ENCODE data around the gene NR6A1. TPM values are rescaled to one million over a fixed set of nuclear protein-coding genes. Genes with fewer than 3 reads are reported as not detected.

Gene NR6A1
- polyA plus RNA-seq, 2 of the 4 experiments (the other 2 are of a cell fraction), result 1.7 to 3.3 TPM

DNA sequence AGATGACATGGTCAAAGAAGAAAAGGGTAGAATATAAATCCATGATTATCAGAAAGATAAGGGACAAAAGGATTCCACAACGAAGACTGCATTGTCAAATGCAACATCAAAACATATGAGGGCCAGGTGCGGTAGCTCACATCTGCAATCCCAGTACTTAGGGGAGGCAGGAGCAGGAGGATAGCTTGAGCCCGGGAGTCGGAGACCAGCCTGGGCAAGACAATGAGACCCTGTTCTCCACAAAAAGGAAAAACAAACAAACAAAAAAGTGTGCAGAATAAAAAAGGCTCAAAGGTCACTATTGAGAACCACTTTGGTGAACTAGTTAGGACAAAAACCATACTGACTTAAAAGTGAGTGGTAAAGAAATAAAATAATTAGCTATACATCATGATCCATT, 203.7 kb downstream of the NR6A1 start:
- FAIRE-seq (no peak), DNase-seq (ENCODE audit: low read depth in 1 of 2, low spot score in 1 of 2) (no peak), ATAC-seq (no peak)
- Histone ChIP-seq H3K27ac (no peak overlapping the region), H3K4me2 (no peak overlapping the region), H3K4me1 (peaks cover 13% of the 10 kb centered on the region; the same call in 2 of the 3 replicates), H3K9me3 (no peaks in the 10 kb centered on the region), H3K4me3 (no peak overlapping the region)
- WGBS (ENCODE audit: missing lambda C conversion rate), result 88% methylated on average over 4 of the region's 4 CpGs
- ChIA-PET POLR2A (interaction anchor here (0.7 kb wide), 1 partner anchor 15 kb away, joined by 7 read pairs; no protein-coding TSS in a partner anchor), CTCF (interaction anchor here (0.6 to 7.6 kb wide), 7 partner anchors 8 to 672 kb away, joined by 3 to 59 read pairs (median 3); no protein-coding TSS in a partner anchor)
- TF ChIP-seq HOXB13 (CRISPR knock-in tag; IDR thresholded peaks at IDR 0.05; ENCODE audit: low read depth), result no peak

DNA sequence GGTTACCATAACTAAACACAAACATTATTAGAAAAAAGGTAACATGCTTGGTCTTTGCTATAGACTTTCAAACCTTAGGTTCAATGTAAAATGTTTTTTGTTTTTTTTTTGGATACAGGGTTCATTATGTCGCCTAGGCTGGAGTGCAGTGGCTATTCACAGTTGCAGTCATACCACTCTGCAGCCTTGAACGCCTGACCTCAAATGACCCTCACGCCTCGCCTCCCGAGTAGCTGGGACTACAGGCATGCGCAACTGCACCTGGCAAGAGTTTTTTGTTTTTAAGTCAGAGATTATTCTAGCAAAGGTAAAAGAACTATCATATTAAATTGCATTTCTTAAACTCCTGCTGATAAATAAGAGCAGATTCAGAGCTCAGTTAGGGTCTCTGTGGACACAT, 208.8 kb downstream of the NR6A1 start:
- no peak overlapping the region for H3K27ac ChIP-seq
- no peak overlapping the region for H3K4me2 ChIP-seq
- H3K4me1 ChIP-seq, result peaks cover 3% of the 10 kb centered on the region; the same call in 1 of the 3 replicates
- POLR2A ChIA-PET, result no interaction called here
- TF ChIP-seq, protein P1, sequence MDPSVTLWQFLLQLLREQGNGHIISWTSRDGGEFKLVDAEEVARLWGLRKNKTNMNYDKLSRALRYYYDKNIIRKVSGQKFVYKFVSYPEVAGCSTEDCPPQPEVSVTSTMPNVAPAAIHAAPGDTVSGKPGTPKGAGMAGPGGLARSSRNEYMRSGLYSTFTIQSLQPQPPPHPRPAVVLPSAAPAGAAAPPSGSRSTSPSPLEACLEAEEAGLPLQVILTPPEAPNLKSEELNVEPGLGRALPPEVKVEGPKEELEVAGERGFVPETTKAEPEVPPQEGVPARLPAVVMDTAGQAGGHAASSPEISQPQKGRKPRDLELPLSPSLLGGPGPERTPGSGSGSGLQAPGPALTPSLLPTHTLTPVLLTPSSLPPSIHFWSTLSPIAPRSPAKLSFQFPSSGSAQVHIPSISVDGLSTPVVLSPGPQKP (IDR thresholded peaks at IDR 0.05; ENCODE audit: low read depth, low read length), result no peak
- no peak for TF ChIP-seq MAFK (IDR thresholded peaks at IDR 0.05; ENCODE audit: partially characterized antibody)
- no peak for TF ChIP-seq RCOR1 (IDR thresholded peaks at IDR 0.05; ENCODE audit: low read depth, low read length)
- TF ChIP-seq, protein P2, sequence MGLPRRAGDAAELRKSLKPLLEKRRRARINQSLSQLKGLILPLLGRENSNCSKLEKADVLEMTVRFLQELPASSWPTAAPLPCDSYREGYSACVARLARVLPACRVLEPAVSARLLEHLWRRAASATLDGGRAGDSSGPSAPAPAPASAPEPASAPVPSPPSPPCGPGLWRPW (IDR thresholded peaks at IDR 0.05), result no peak
- TF ChIP-seq EHF (CRISPR knock-in tag; IDR thresholded peaks at IDR 0.05), result no peak
- no peak for TF ChIP-seq FOXS1 (CRISPR knock-in tag; IDR thresholded peaks at IDR 0.05)
- TF ChIP-seq HOXB5 (CRISPR knock-in tag; IDR thresholded peaks at IDR 0.05), result no peak
- TF ChIP-seq, protein P3, sequence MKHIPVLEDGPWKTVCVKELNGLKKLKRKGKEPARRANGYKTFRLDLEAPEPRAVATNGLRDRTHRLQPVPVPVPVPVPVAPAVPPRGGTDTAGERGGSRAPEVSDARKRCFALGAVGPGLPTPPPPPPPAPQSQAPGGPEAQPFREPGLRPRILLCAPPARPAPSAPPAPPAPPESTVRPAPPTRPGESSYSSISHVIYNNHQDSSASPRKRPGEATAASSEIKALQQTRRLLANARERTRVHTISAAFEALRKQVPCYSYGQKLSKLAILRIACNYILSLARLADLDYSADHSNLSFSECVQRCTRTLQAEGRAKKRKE (CRISPR knock-in tag; IDR thresholded peaks at IDR 0.05; ENCODE audit: low read depth), result no peak
- TF ChIP-seq ZFP36 (IDR thresholded peaks at IDR 0.05; ENCODE audit: borderline replicate concordance, partially characterized antibody), result no peak
- TF ChIP-seq, protein P4, sequence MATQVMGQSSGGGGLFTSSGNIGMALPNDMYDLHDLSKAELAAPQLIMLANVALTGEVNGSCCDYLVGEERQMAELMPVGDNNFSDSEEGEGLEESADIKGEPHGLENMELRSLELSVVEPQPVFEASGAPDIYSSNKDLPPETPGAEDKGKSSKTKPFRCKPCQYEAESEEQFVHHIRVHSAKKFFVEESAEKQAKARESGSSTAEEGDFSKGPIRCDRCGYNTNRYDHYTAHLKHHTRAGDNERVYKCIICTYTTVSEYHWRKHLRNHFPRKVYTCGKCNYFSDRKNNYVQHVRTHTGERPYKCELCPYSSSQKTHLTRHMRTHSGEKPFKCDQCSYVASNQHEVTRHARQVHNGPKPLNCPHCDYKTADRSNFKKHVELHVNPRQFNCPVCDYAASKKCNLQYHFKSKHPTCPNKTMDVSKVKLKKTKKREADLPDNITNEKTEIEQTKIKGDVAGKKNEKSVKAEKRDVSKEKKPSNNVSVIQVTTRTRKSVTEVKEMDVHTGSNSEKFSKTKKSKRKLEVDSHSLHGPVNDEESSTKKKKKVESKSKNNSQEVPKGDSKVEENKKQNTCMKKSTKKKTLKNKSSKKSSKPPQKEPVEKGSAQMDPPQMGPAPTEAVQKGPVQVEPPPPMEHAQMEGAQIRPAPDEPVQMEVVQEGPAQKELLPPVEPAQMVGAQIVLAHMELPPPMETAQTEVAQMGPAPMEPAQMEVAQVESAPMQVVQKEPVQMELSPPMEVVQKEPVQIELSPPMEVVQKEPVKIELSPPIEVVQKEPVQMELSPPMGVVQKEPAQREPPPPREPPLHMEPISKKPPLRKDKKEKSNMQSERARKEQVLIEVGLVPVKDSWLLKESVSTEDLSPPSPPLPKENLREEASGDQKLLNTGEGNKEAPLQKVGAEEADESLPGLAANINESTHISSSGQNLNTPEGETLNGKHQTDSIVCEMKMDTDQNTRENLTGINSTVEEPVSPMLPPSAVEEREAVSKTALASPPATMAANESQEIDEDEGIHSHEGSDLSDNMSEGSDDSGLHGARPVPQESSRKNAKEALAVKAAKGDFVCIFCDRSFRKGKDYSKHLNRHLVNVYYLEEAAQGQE (IDR thresholded peaks at IDR 0.05), result no peak
- TF ChIP-seq CHD4 (IDR thresholded peaks at IDR 0.05; ENCODE audit: borderline replicate concordance), result no peak
- no peak for TF ChIP-seq BHLHE40 (IDR thresholded peaks at IDR 0.05; ENCODE audit: low read depth, low read length)
- TF ChIP-seq ZSCAN20 (CRISPR knock-in tag; IDR thresholded peaks at IDR 0.05), result no peak
- TF ChIP-seq, protein P5, sequence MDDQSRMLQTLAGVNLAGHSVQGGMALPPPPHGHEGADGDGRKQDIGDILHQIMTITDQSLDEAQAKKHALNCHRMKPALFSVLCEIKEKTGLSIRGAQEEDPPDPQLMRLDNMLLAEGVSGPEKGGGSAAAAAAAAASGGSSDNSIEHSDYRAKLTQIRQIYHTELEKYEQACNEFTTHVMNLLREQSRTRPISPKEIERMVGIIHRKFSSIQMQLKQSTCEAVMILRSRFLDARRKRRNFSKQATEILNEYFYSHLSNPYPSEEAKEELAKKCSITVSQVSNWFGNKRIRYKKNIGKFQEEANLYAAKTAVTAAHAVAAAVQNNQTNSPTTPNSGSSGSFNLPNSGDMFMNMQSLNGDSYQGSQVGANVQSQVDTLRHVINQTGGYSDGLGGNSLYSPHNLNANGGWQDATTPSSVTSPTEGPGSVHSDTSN (IDR thresholded peaks at IDR 0.05), result no peak
- TF ChIP-seq CBX2 (IDR thresholded peaks at IDR 0.05; ENCODE audit: borderline replicate concordance, low read depth), result no peak
- no peak for TF ChIP-seq RARB (CRISPR knock-in tag; IDR thresholded peaks at IDR 0.05)
- TF ChIP-seq MYC (IDR thresholded peaks at IDR 0.05; ENCODE audit: borderline replicate concordance, low read length), result no peak
- TF ChIP-seq, protein P6, sequence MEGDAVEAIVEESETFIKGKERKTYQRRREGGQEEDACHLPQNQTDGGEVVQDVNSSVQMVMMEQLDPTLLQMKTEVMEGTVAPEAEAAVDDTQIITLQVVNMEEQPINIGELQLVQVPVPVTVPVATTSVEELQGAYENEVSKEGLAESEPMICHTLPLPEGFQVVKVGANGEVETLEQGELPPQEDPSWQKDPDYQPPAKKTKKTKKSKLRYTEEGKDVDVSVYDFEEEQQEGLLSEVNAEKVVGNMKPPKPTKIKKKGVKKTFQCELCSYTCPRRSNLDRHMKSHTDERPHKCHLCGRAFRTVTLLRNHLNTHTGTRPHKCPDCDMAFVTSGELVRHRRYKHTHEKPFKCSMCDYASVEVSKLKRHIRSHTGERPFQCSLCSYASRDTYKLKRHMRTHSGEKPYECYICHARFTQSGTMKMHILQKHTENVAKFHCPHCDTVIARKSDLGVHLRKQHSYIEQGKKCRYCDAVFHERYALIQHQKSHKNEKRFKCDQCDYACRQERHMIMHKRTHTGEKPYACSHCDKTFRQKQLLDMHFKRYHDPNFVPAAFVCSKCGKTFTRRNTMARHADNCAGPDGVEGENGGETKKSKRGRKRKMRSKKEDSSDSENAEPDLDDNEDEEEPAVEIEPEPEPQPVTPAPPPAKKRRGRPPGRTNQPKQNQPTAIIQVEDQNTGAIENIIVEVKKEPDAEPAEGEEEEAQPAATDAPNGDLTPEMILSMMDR (IDR thresholded peaks at IDR 0.05), result no peak
- no peak for TF ChIP-seq NFE2L2 (conservative IDR thresholded peaks at IDR 0.05; ENCODE audit: low read length)
- TF ChIP-seq ZC3H11A (IDR thresholded peaks at IDR 0.05), result no peak
- DNase-seq (ENCODE audit: low read depth in 1 of 2, low spot score in 1 of 2) (no peak), ATAC-seq (no peak), FAIRE-seq (no peak)
- no peak overlapping the region for H3K4me3 ChIP-seq
- 86% methylated on average over 6 of the region's 6 CpGs for WGBS (ENCODE audit: missing lambda C conversion rate)
- H3K9me3 ChIP-seq, result no peaks in the 10 kb centered on the region
- CTCF ChIA-PET, result interaction anchor here (0.6 to 7.6 kb wide), 6 partner anchors 10 to 79 kb away, joined by 3 to 59 read pairs (median 4); no protein-coding TSS in a partner anchor

Data from A549 (cell line).